GM23248 (cell line): Measurements from ENCODE around the gene KMT2B. TPM values are rescaled to one million over a fixed set of nuclear protein-coding genes. Genes with fewer than 3 reads are reported as not detected.

ENCODE experiments used
- DNase-seq: peaks from one replicate; pipeline ENCODE4 v3.0.0-alpha.2; 2015
- H2AFZ ChIP-seq: fragments of 200-600 bp; sonication (generic); 2 replicates; pipeline ENCODE4 v1.6.1; 2016; ENCODE audit warnings: antibody characterized with exemption
- H3F3A ChIP-seq: fragments of 200-600 bp; sonication (generic); 2 replicates; pipeline ENCODE4 v1.6.1; 2016; ENCODE audit warnings: mild to moderate bottlenecking, antibody characterized with exemption, mixed run types; ENCODE audit not compliant: insufficient read depth
- H3K27ac ChIP-seq: fragments of 200-600 bp; sonication (generic); 2 replicates; pipeline ENCODE4 v1.5.1; 2016; ENCODE audit warnings: mild to moderate bottlenecking
- H3K27me3 ChIP-seq: fragments of 200-600 bp; sonication (generic); replicated peaks from 2 replicates; pipeline ENCODE4 v1.6.1; 2016; ENCODE audit warnings: mild to moderate bottlenecking; ENCODE audit not compliant: insufficient read depth
- H3K36me3 ChIP-seq: fragments of 200-600 bp; sonication (generic); 2 replicates; pipeline ENCODE4 v1.6.1; 2016; ENCODE audit warnings: low read depth, mild to moderate bottlenecking
- H3K4me1 ChIP-seq: fragments of 200-600 bp; sonication (generic); 2 replicates; pipeline ENCODE4 v1.6.1; 2016; ENCODE audit warnings: mild to moderate bottlenecking; ENCODE audit not compliant: insufficient read depth
- H3K4me2 ChIP-seq: fragments of 200-600 bp; sonication (generic); one replicate; pipeline ENCODE4 v1.6.1; 2016; ENCODE audit warnings: mild to moderate bottlenecking; ENCODE audit not compliant: unreplicated experiment
- H3K4me3 ChIP-seq: fragments of 200-600 bp; sonication (generic); 2 replicates; pipeline ENCODE4 v1.5.1; 2016; ENCODE audit warnings: mild to moderate bottlenecking
- H3K79me2 ChIP-seq: fragments of 200-600 bp; sonication (generic); 2 replicates; pipeline ENCODE4 v1.6.1; 2016; ENCODE audit warnings: mild to moderate bottlenecking; ENCODE audit not compliant: insufficient read depth
- H3K9ac ChIP-seq: fragments of 200-600 bp; sonication (generic); 2 replicates; pipeline ENCODE4 v1.6.1; 2016; ENCODE audit warnings: mild to moderate bottlenecking
- H3K9me2 ChIP-seq: fragments of 200-600 bp; sonication (generic); 2 replicates; pipeline ENCODE4 v1.6.1; 2016; ENCODE audit warnings: mixed run types, mild to moderate bottlenecking, moderate library complexity; ENCODE audit not compliant: insufficient read depth
- H3K9me3 ChIP-seq: fragments of 200-600 bp; sonication (generic); one replicate; pipeline ENCODE4 v1.6.1; 2017; ENCODE audit warnings: low read depth
- H4K20me1 ChIP-seq: fragments of 200-600 bp; sonication (generic); 2 replicates; pipeline ENCODE4 v1.6.0; 2016; ENCODE audit not compliant: insufficient read depth
- EZH2 ChIP-seq: fragments of 200-600 bp; sonication (generic); IDR thresholded peaks from 2 replicates; pipeline ENCODE4 v1.6.1; 2018; ENCODE audit warnings: antibody characterized with exemption, mild to moderate bottlenecking; ENCODE audit not compliant: insufficient read depth, poor library complexity, severe bottlenecking
- EZH2phosphoT487 ChIP-seq: fragments of 200-600 bp; sonication (generic); IDR thresholded peaks from 2 replicates; pipeline ENCODE4 v1.6.1; 2018; ENCODE audit warnings: antibody characterized with exemption, moderate library complexity, mild to moderate bottlenecking, low read depth; ENCODE audit not compliant: insufficient read depth
- WGBS, 2 experiments: methylation state at CpG; one replicate each; pipeline ENCODE4 v1.1.6; 2015 to 2017; ENCODE audit warnings: low lambda C conversion rate in 2 of 2, low coverage in 1 of 2; ENCODE audit errors: missing lambda C conversion rate in 2 of 2; 5-methylcytosine and 5-hydroxymethylcytosine counted together
- in situ Hi-C: fragments of 300-500 bp; cut with MboI; formaldehyde crosslinking; loops from 2 replicates; pipeline ENCODE4 v1.15.0; 2020
- polyA plus RNA-seq: library from polyadenylated mRNA; unstranded; fragments of >200 nt; fragmentation: Nextera tagmentation; extraction: Ambion mirVana; gene quantifications from 2 replicates; pipeline ENCODE4 v1.2.1, GENCODE V29; 2016
- total RNA-seq: library from RNA; depleted of rRNA; stranded (reverse); fragments of >200 nt; shearing (Covaris generic); gene quantifications from 2 replicates; pipeline ENCODE4 v1.2.3, GENCODE V29; 2014

Gene KMT2B
- total and polyA plus RNA-seq, 2 experiments from 2014 or later = 4.1 to 7.5 TPM

DNA sequence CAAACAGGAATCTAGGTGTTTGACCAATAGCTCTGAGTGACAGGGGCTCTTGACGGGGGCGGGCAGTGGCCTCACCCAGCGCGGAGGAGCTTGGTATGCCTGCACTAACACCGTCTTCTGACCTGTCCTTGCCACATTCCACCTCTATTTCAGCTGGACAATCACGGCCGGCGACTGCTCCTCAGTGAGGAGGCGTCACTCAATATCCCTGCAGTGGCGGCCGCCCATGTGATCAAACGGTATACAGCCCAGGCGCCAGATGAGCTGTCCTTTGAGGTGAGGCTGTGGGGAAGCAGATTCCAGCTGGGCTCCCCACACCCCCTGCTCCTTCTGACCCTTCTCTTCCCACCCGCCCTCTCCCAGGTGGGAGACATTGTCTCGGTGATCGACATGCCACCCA, 62.3 kb downstream of the KMT2B start:
- Histone ChIP-seq H3F3A (no peaks in the 10 kb centered on the region), H3K9ac (no peak overlapping the region), H3K4me2 (no peak overlapping the region), H2AFZ (no peak overlapping the region), H3K4me1 (no peaks in the 10 kb centered on the region), H3K79me2 (no peaks in the 10 kb centered on the region), H3K4me3 (no peak overlapping the region), H4K20me1 (no peaks in the 10 kb centered on the region), H3K36me3 (no peaks in the 10 kb centered on the region), H3K27me3 (no peaks in the 10 kb centered on the region), H3K27ac (no peak overlapping the region), H3K9me2 (no peaks in the 10 kb centered on the region), H3K9me3 (no peaks in the 10 kb centered on the region)
- WGBS, 2 experiments = 96% methylated on average over 15 to 16 of the region's 16 CpGs
- DNase-seq = no peak
- TF ChIP-seq EZH2phosphoT487 (no peak), EZH2 (no peak)
- in situ Hi-C loops = no loop called here

- no peak for DNase-seq
- Histone ChIP-seq H3K4me3 (no peak overlapping the region), H4K20me1 (no peaks in the 10 kb centered on the region)
Measured at GRCh38 chr19:35780717-35781116, 62.9 kb downstream of the KMT2B start.

GRCh38 chr19:35781650-35782049, 63.8 kb downstream of the KMT2B start:
- no peak for DNase-seq
- Histone ChIP-seq H2AFZ (no peak overlapping the region), H3K4me1 (no peaks in the 10 kb centered on the region), H3K9me3 (no peaks in the 10 kb centered on the region), H3K9me2 (no peaks in the 10 kb centered on the region), H3K4me3 (no peak overlapping the region), H3K36me3 (no peaks in the 10 kb centered on the region), H3K4me2 (no peak overlapping the region), H3K27ac (no peak overlapping the region), H3K79me2 (no peaks in the 10 kb centered on the region), H4K20me1 (no peaks in the 10 kb centered on the region), H3K27me3 (no peaks in the 10 kb centered on the region), H3K9ac (no peak overlapping the region), H3F3A (no peaks in the 10 kb centered on the region)
- 91 to 93% methylated on average over 9 of the region's 9 CpGs for WGBS, 2 experiments
- in situ Hi-C loops = no loop called here
- no peak for TF ChIP-seq EZH2phosphoT487
- TF ChIP-seq EZH2 = no peak

More at GRCh38 chr19:35780717-35781116, 62.9 kb downstream of the KMT2B start:
- WGBS, 2 experiments = 96% methylated on average over 9 to 20 of the region's 20 CpGs
- Histone ChIP-seq H3K9me3 (no peaks in the 10 kb centered on the region), H3K27me3 (no peaks in the 10 kb centered on the region), H3K27ac (no peak overlapping the region), H3K4me1 (no peaks in the 10 kb centered on the region), H3K79me2 (no peaks in the 10 kb centered on the region), H2AFZ (no peak overlapping the region), H3K36me3 (no peaks in the 10 kb centered on the region), H3K9ac (no peak overlapping the region), H3K4me2 (no peak overlapping the region), H3K9me2 (no peaks in the 10 kb centered on the region), H3F3A (no peaks in the 10 kb centered on the region)
- in situ Hi-C loops = no loop called here
- no peak for TF ChIP-seq EZH2
- no peak for TF ChIP-seq EZH2phosphoT487

DNA sequence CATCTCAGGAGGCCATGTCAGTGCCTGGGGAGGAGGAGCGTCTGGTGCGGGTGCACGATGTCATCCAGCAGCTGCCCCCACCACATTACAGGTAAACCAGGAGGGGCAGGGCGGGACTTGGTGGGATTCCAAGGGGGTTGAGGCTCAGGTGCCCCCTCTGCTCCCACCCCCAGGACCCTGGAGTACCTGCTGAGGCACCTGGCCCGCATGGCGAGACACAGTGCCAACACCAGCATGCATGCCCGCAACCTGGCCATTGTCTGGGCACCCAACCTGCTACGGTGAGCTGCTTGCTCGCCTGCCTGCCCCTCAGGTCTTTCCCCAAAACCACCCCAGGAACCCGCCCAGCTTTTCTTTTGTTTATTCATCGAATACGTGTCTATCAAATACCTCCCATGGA, 64.8 kb downstream of the KMT2B start:
- in situ Hi-C loops = no loop called here
- Histone ChIP-seq H4K20me1 (no peaks in the 10 kb centered on the region), H3K9me2 (no peaks in the 10 kb centered on the region), H3K79me2 (no peaks in the 10 kb centered on the region), H2AFZ (no peak overlapping the region), H3K27me3 (no peaks in the 10 kb centered on the region), H3F3A (no peaks in the 10 kb centered on the region), H3K36me3 (no peaks in the 10 kb centered on the region), H3K27ac (no peak overlapping the region), H3K4me3 (no peak overlapping the region), H3K4me2 (no peak overlapping the region), H3K9ac (no peak overlapping the region), H3K4me1 (no peaks in the 10 kb centered on the region), H3K9me3 (no peaks in the 10 kb centered on the region)
- 98 to 99% methylated on average over 9 to 11 of the region's 12 CpGs for WGBS, 2 experiments
- TF ChIP-seq EZH2phosphoT487 (no peak), EZH2 (no peak)
- DNase-seq = no peak
